ENCODE measurements around the gene JAM2.

The JAM2 gene

GRCh38 chr21:25717491-25718147, 78.6 kb downstream of the JAM2 start:
- no peak for DNase-seq (ENCODE audit: low read depth in 2 of 2)

GRCh38 chr21:25721987-25722386, 82.9 kb downstream of the JAM2 start:
- DNase-seq (ENCODE audit: low read depth in 2 of 2) = no peak

- DNase-seq (ENCODE audit: low read depth in 2 of 2) = no peak
Observed at GRCh38 chr21:25722631-25723030, 83.6 kb downstream of the JAM2 start.

GRCh38 chr21:25732091-25732760, 93.2 kb downstream of the JAM2 start:
- no peak for DNase-seq (ENCODE audit: low read depth in 2 of 2)

GRCh38 chr21:25733859-25734653, 95.0 kb downstream of the JAM2 start:
- DNase-seq (ENCODE audit: low read depth in 2 of 2) = no peak

- no peak for DNase-seq (ENCODE audit: low read depth in 2 of 2)
Observed at GRCh38 chr21:25734654-25734903, 95.5 kb downstream of the JAM2 start.

GRCh38 chr21:25734904-25735645, 96.0 kb downstream of the JAM2 start, which contains the start of the genes ATP5PF and GABPA:
TSS of gene ATP5PF (minus strand) at chr21:25734904. CDS start at chr21:25729794, 5,110 bp downstream.
TSS of gene GABPA (plus strand) at chr21:25734972. CDS start at chr21:25741599, 6,627 bp downstream.
- DNase-seq (ENCODE audit: low read depth in 2 of 2) = peak; percentile 95 to 97

- peak; percentile 48 to 52 for DNase-seq (ENCODE audit: low read depth in 2 of 2)
Observed at GRCh38 chr21:25735646-25736597, 96.9 kb downstream of the JAM2 start.

- DNase-seq (ENCODE audit: low read depth in 2 of 2) = no peak
Observed at GRCh38 chr21:25737421-25737820, 98.4 kb downstream of the JAM2 start.

- DNase-seq (ENCODE audit: low read depth in 2 of 2) = no peak
Observed at GRCh38 chr21:25742900-25743299, 103.8 kb downstream of the JAM2 start.

- no peak for DNase-seq (ENCODE audit: low read depth in 2 of 2)
Observed at GRCh38 chr21:25744854-25745253, 105.8 kb downstream of the JAM2 start.

GRCh38 chr21:25750085-25750484, 111.0 kb downstream of the JAM2 start:
- no peak for DNase-seq (ENCODE audit: low read depth in 2 of 2)

GRCh38 chr21:25752416-25752815, 113.4 kb downstream of the JAM2 start:
- no peak for DNase-seq (ENCODE audit: low read depth in 2 of 2)

GRCh38 chr21:25756190-25756932, 117.3 kb downstream of the JAM2 start:
- DNase-seq (ENCODE audit: low read depth in 2 of 2) = no peak

GRCh38 chr21:25757531-25757930, 118.5 kb downstream of the JAM2 start:
- no peak for DNase-seq (ENCODE audit: low read depth in 2 of 2)

GRCh38 chr21:25759573-25759972, 120.5 kb downstream of the JAM2 start:
- no peak for DNase-seq (ENCODE audit: low read depth in 2 of 2)

- no peak for DNase-seq (ENCODE audit: low read depth in 2 of 2)
Observed at GRCh38 chr21:25760061-25760460, 121.0 kb downstream of the JAM2 start.

- DNase-seq (ENCODE audit: low read depth in 2 of 2) = no peak
Observed at GRCh38 chr21:25760677-25761076, 121.6 kb downstream of the JAM2 start.

- DNase-seq (ENCODE audit: low read depth in 2 of 2) = no peak
Observed at GRCh38 chr21:25764065-25764464, 125.0 kb downstream of the JAM2 start.

All from stimulated activated CD8-positive, alpha-beta memory T cell treated with anti-CD3 and anti-CD28 coated beads, Interleukin-2, amount 100 ng/mL, for 1 hour (primary cell).